ENCODE measurements around the gene IGFN1. TPM values are rescaled to one million over a fixed set of nuclear protein-coding genes. Genes with fewer than 3 reads are reported as not detected.
A peak's percentile ranks its signal among the peaks of the same experiment; 100 is the strongest.

Gene IGFN1
- total and polyA plus RNA-seq, 10 donors, result 0.02 to 0.03 (median 0.02) TPM; not detected in 7

- 69 to 91% (median 85%) methylated on average over 7 to 8 of the region's 8 CpGs for WGBS, 5 donors
- Histone ChIP-seq H3K4me3 (no peak overlapping the region), H3K27me3 (replicated peaks in 1 of 7) (peaks cover 0 to 50% (median 19%) of the 10 kb centered on the region in 7 donors), H3K27ac (no peak overlapping the region), H3K9me3 (no peaks in the 10 kb centered on the region), H3K4me1 (peaks cover 0 to 13% (median 0%) of the 10 kb centered on the region in 6 donors), H3K36me3 (no peaks in the 10 kb centered on the region)
- intact Hi-C loops (cut with DNase I; ENCODE audit: low total_unique reads), result no loop called here
- TF ChIP-seq POLR2A (IDR thresholded peaks at IDR 0.05), result no peak
- TF ChIP-seq POLR2AphosphoS5 (IDR thresholded peaks at IDR 0.05), result no peak
- no peak for TF ChIP-seq CTCF (IDR thresholded peaks at IDR 0.05 in 8 of 11, conservative IDR thresholded peaks at IDR 0.05 in 3 of 11)
- DNase-seq, result peak; percentile 53
These were observed 71.3 kb downstream of the IGFN1 start for GRCh38 chr1:201261771-201262547.

- TF ChIP-seq POLR2AphosphoS5 (IDR thresholded peaks at IDR 0.05) (no peak), CTCF (IDR thresholded peaks at IDR 0.05 in 8 of 11, conservative IDR thresholded peaks at IDR 0.05 in 3 of 11) (no peak), POLR2A (IDR thresholded peaks at IDR 0.05) (no peak)
- peaks cover 0 to 61% (median 19%) of the 10 kb centered on the region in 7 donors for H3K27me3 ChIP-seq (replicated peaks in 1 of 7)
- no peaks in the 10 kb centered on the region for H3K9me3 ChIP-seq
- DNase-seq, result peak; percentile 61
- no peak overlapping the region for H3K4me3 ChIP-seq
- H3K36me3 ChIP-seq, result no peaks in the 10 kb centered on the region
- 76 to 88% (median 83%) methylated on average over 7 of the region's 7 CpGs for WGBS, 5 donors
- H3K27ac ChIP-seq, result no peak overlapping the region
- H3K4me1 ChIP-seq, result peaks cover 0 to 13% (median 0%) of the 10 kb centered on the region in 6 donors
- intact Hi-C loops (cut with DNase I; ENCODE audit: low total_unique reads), result no loop called here
These were observed 72.5 kb downstream of the IGFN1 start for GRCh38 chr1:201262963-201263608.

- no peak for TF ChIP-seq POLR2AphosphoS5 (IDR thresholded peaks at IDR 0.05)
- no peak for TF ChIP-seq POLR2A (IDR thresholded peaks at IDR 0.05)
- TF ChIP-seq CTCF (IDR thresholded peaks at IDR 0.05 in 8 of 11, conservative IDR thresholded peaks at IDR 0.05 in 3 of 11), result no peak
- no peaks in the 10 kb centered on the region for H3K36me3 ChIP-seq
- 79 to 88% (median 81%) methylated on average over 6 of the region's 6 CpGs for WGBS, 5 donors
- H3K9me3 ChIP-seq, result no peaks in the 10 kb centered on the region
- no peak overlapping the region for H3K27ac ChIP-seq
- peaks cover 0 to 66% (median 19%) of the 10 kb centered on the region in 7 donors for H3K27me3 ChIP-seq (replicated peaks in 1 of 7)
- intact Hi-C loops (cut with DNase I; ENCODE audit: low total_unique reads), result no loop called here
- peaks cover 0 to 13% (median 0%) of the 10 kb centered on the region in 6 donors for H3K4me1 ChIP-seq
- H3K4me3 ChIP-seq, result no peak overlapping the region
- DNase-seq, result peak; percentile 37
These were observed 73.4 kb downstream of the IGFN1 start for GRCh38 chr1:201264072-201264471.

GRCh38 chr1:201264554-201264953 is 73.9 kb downstream of the IGFN1 start:
- H3K4me1 ChIP-seq, result peaks cover 0 to 11% (median 0%) of the 10 kb centered on the region in 6 donors
- H3K27me3 ChIP-seq (replicated peaks in 1 of 7), result peaks cover 0 to 64% (median 17%) of the 10 kb centered on the region in 7 donors
- peak; percentile 25 for DNase-seq
- WGBS, 5 donors, result 77 to 92% (median 86%) methylated on average over 4 of the region's 4 CpGs
- TF ChIP-seq CTCF (IDR thresholded peaks at IDR 0.05 in 8 of 11, conservative IDR thresholded peaks at IDR 0.05 in 3 of 11) (no peak), POLR2A (IDR thresholded peaks at IDR 0.05) (no peak), POLR2AphosphoS5 (IDR thresholded peaks at IDR 0.05) (no peak)
- H3K36me3 ChIP-seq, result no peaks in the 10 kb centered on the region
- no peaks in the 10 kb centered on the region for H3K9me3 ChIP-seq
- H3K27ac ChIP-seq, result no peak overlapping the region
- intact Hi-C loops (cut with DNase I; ENCODE audit: low total_unique reads), result no loop called here
- H3K4me3 ChIP-seq, result no peak overlapping the region
